NB4 (cell line): ENCODE results near the gene LPP.

Experiments used
- MYC ChIP-seq: IDR thresholded peaks from 2 replicates; pipeline ENCODE4 v1.6.1; 2011; ENCODE audit warnings: low read depth, low read length
- POLR2A ChIP-seq: IDR thresholded peaks from 2 replicates; pipeline ENCODE4 v1.6.1; 2011; ENCODE audit warnings: mild to moderate bottlenecking; ENCODE audit not compliant: insufficient read length; ENCODE audit errors: extremely low read depth
- TF ChIP-seq, protein P1 (sequence below): IDR thresholded peaks from 2 replicates; pipeline ENCODE4 v1.6.1; 2011; ENCODE audit warnings: low read depth, low read length
- TF ChIP-seq, protein P2 (sequence below): IDR thresholded peaks from one replicate; pipeline ENCODE4 v1.5.1; 2012; ENCODE audit warnings: low read depth, low read length

DNA sequence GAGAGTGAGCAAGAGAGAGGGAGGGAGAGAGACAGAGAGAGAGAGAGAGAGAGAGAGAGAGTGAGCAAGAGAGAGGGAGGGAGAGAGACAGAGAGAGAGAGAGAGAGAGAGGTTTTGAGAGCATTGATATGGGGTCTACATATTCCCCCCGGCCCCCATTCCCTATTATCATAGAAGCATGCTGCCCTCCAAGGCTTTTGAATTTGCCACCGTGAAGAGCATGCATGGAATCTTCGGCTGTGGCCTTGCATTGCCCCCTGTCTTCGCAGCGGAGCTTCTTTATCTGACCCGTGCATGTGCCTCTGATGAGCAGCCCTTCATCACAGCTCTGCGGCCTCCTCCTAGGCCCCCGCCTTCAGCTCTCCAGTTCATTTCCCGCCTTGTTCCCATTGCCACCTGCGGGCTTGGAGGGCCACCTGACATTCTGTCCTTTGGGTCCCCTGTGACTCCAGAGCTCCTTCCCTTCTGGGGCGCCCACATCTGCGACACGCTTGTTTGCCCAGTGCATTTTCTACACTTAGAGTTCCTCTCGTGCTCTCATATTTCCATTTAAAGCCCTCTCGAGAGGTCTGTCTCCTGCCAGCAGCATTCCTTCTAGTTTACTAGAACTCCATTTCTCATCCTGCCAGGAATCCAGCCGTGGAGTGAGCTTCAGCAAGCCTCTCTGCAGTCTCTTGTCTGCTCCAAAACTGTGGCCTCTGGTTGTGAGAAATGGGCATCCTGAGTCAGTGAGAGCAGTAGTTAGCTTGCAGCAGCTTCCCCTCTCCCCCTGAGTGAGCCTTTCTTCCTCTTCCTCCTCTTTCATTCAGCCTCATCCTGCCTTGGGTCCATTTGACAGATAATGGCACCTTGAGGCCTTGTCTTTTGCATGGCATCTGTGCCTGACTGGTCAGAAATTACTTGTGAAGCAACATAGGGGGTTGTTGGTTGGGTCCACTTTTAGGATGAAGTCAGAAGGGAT lies 25.3 kb downstream of the LPP start:
- TF ChIP-seq, protein P1, sequence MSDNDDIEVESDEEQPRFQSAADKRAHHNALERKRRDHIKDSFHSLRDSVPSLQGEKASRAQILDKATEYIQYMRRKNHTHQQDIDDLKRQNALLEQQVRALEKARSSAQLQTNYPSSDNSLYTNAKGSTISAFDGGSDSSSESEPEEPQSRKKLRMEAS, result no peak
- TF ChIP-seq POLR2A (no peak), MYC (no peak)
- TF ChIP-seq, protein P2, sequence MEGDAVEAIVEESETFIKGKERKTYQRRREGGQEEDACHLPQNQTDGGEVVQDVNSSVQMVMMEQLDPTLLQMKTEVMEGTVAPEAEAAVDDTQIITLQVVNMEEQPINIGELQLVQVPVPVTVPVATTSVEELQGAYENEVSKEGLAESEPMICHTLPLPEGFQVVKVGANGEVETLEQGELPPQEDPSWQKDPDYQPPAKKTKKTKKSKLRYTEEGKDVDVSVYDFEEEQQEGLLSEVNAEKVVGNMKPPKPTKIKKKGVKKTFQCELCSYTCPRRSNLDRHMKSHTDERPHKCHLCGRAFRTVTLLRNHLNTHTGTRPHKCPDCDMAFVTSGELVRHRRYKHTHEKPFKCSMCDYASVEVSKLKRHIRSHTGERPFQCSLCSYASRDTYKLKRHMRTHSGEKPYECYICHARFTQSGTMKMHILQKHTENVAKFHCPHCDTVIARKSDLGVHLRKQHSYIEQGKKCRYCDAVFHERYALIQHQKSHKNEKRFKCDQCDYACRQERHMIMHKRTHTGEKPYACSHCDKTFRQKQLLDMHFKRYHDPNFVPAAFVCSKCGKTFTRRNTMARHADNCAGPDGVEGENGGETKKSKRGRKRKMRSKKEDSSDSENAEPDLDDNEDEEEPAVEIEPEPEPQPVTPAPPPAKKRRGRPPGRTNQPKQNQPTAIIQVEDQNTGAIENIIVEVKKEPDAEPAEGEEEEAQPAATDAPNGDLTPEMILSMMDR, result no peak
